ENCODE results near the gene UBE2S.

UBE2S gene

DNA sequence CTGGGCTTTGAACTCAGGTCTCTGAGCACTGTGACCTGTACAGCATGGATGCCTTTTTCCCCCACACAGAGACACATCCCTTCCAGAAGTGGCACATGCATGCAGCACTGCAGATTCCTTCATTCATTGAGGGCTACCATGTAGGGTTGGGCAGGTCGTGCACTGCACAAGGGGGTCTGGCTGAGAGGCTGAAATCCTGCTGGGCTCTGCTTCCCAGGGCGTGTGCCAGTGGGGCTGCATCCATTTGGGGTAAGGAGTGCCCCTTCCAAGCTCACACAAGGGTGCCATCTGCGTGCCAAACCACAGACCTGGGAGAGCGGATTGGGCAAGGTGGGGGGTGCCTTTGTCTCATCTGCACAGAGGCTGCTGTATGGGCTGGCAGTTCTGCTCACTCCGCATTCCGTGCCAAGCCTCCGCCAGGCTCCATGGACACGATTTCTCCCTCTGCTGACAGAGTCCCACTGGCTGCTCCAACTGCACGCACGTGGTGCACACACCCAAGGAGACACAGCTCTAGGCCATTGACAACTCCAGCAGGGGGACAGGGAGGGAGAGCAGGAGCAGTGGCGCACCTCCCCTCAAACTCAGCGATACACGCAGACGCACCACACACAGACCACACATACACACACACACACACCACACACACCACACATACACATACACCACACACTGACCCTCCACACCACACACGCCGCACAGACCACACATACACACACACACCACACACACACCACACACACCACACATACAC, 40.0 kb upstream of the UBE2S start:
- Histone ChIP-seq H3K79me2 (ENCODE audit: control insufficient read depth, insufficient read depth, low read length) (no peaks in the 10 kb centered on the region), H2BK120ac (ENCODE audit: low read depth, low read length) (no peak overlapping the region), H3K4ac (ENCODE audit: low read depth, low read length) (no peak overlapping the region), H3K56ac (ENCODE audit: low read length) (no peak overlapping the region), H4K5ac (ENCODE audit: low read length) (no peak overlapping the region), H3K27ac (ENCODE audit: low read depth, low read length) (no peak overlapping the region), H4K8ac (ENCODE audit: low read depth, low read length) (no peak overlapping the region), H3K23ac (ENCODE audit: low read length) (no peak overlapping the region), H2BK15ac (replicated peaks; ENCODE audit: low read depth) (no peak overlapping the region), H2BK5ac (ENCODE audit: low read length) (no peak overlapping the region), H3K4me3 (ENCODE audit: low read length) (no peak overlapping the region), H3K79me1 (ENCODE audit: low read length) (no peaks in the 10 kb centered on the region), H3K4me2 (ENCODE audit: low read length) (no peak overlapping the region), H3K18ac (ENCODE audit: low read length) (no peak overlapping the region), H2AK5ac (ENCODE audit: low read length) (no peak overlapping the region), H3K4me1 (ENCODE audit: control insufficient read depth, low read depth, low read length) (no peaks in the 10 kb centered on the region), H3K27me3 (ENCODE audit: insufficient read depth, low read length, poor library complexity) (peaks cover 42% of the 10 kb centered on the region), H3K36me3 (ENCODE audit: control insufficient read depth, insufficient read depth, low read length) (no peaks in the 10 kb centered on the region), H3K9ac (ENCODE audit: low read length) (no peak overlapping the region)
- DNase-seq, result peak; percentile 62
- 100% methylated on average over 2 of the region's 16 CpGs for WGBS (ENCODE audit: extremely low coverage, insufficient coverage, low lambda C conversion rate)

- Histone ChIP-seq H3K79me2 (ENCODE audit: control insufficient read depth, insufficient read depth, low read length) (no peaks in the 10 kb centered on the region), H3K18ac (ENCODE audit: low read length) (no peak overlapping the region), H4K8ac (ENCODE audit: low read depth, low read length) (no peak overlapping the region), H2BK5ac (ENCODE audit: low read length) (no peak overlapping the region), H3K56ac (ENCODE audit: low read length) (no peak overlapping the region), H4K5ac (ENCODE audit: low read length) (no peak overlapping the region), H3K27me3 (ENCODE audit: insufficient read depth, low read length, poor library complexity) (peaks cover 44% of the 10 kb centered on the region), H3K36me3 (ENCODE audit: control insufficient read depth, insufficient read depth, low read length) (no peaks in the 10 kb centered on the region), H3K23ac (ENCODE audit: low read length) (no peak overlapping the region), H2BK15ac (replicated peaks; ENCODE audit: low read depth) (no peak overlapping the region), H3K9ac (ENCODE audit: low read length) (no peak overlapping the region), H3K27ac (ENCODE audit: low read depth, low read length) (no peak overlapping the region), H2BK120ac (ENCODE audit: low read depth, low read length) (no peak overlapping the region), H3K4me1 (ENCODE audit: control insufficient read depth, low read depth, low read length) (no peaks in the 10 kb centered on the region), H2AK5ac (ENCODE audit: low read length) (no peak overlapping the region), H3K4ac (ENCODE audit: low read depth, low read length) (no peak overlapping the region), H3K4me2 (ENCODE audit: low read length) (no peak overlapping the region), H3K79me1 (ENCODE audit: low read length) (no peaks in the 10 kb centered on the region), H3K4me3 (ENCODE audit: low read length) (no peak overlapping the region)
- DNase-seq, result no peak
- WGBS (ENCODE audit: extremely low coverage, insufficient coverage, low lambda C conversion rate), result no CpG with 5 or more reads among the region's 8 CpGs
These were observed 38.5 kb upstream of the UBE2S start for GRCh38 chr19:55446060-55446459.

GRCh38 chr19:55444646-55445045, 37.1 kb upstream of the UBE2S start:
- H3K36me3 ChIP-seq (ENCODE audit: control insufficient read depth, insufficient read depth, low read length), result no peaks in the 10 kb centered on the region
- no peak for DNase-seq
- no peak overlapping the region for H3K4ac ChIP-seq (ENCODE audit: low read depth, low read length)
- no peak overlapping the region for H3K4me3 ChIP-seq (ENCODE audit: low read length)
- no peak overlapping the region for H4K8ac ChIP-seq (ENCODE audit: low read depth, low read length)
- H2BK5ac ChIP-seq (ENCODE audit: low read length), result no peak overlapping the region
- H3K27me3 ChIP-seq (ENCODE audit: insufficient read depth, low read length, poor library complexity), result peaks cover 45% of the 10 kb centered on the region
- no peak overlapping the region for H2BK120ac ChIP-seq (ENCODE audit: low read depth, low read length)
- no peaks in the 10 kb centered on the region for H3K79me2 ChIP-seq (ENCODE audit: control insufficient read depth, insufficient read depth, low read length)
- no peak overlapping the region for H3K9ac ChIP-seq (ENCODE audit: low read length)
- no peak overlapping the region for H3K23ac ChIP-seq (ENCODE audit: low read length)
- no peak overlapping the region for H3K18ac ChIP-seq (ENCODE audit: low read length)
- H3K79me1 ChIP-seq (ENCODE audit: low read length), result no peaks in the 10 kb centered on the region
- H3K27ac ChIP-seq (ENCODE audit: low read depth, low read length), result no peak overlapping the region
- no peak overlapping the region for H2AK5ac ChIP-seq (ENCODE audit: low read length)
- H3K4me2 ChIP-seq (ENCODE audit: low read length), result no peak overlapping the region
- no peak overlapping the region for H4K5ac ChIP-seq (ENCODE audit: low read length)
- no peaks in the 10 kb centered on the region for H3K4me1 ChIP-seq (ENCODE audit: control insufficient read depth, low read depth, low read length)
- H3K56ac ChIP-seq (ENCODE audit: low read length), result no peak overlapping the region
- no CpG with 5 or more reads among the region's 11 CpGs for WGBS (ENCODE audit: extremely low coverage, insufficient coverage, low lambda C conversion rate)
- H2BK15ac ChIP-seq (replicated peaks; ENCODE audit: low read depth), result no peak overlapping the region

GRCh38 chr19:55443824-55444480, 36.4 kb upstream of the UBE2S start:
- no peaks in the 10 kb centered on the region for H3K79me1 ChIP-seq (ENCODE audit: low read length)
- no CpG with 5 or more reads among the region's 18 CpGs for WGBS (ENCODE audit: extremely low coverage, insufficient coverage, low lambda C conversion rate)

GRCh38 chr19:55443045-55443823, 35.6 kb upstream of the UBE2S start, which contains the start of gene SHISA7:
Gene SHISA7 (minus strand): TSS chr19:55443300. CDS start chr19:55442863, 437 bp downstream.
- no peak within 1 kb of the TSS for H3K23ac ChIP-seq (ENCODE audit: low read length)
- no peak within 1 kb of the TSS for H3K18ac ChIP-seq (ENCODE audit: low read length)
- no peak within 1 kb of the TSS for H2BK5ac ChIP-seq (ENCODE audit: low read length)
- WGBS (ENCODE audit: extremely low coverage, insufficient coverage, low lambda C conversion rate), result no CpG with 5 or more reads among the region's 43 CpGs
- H3K4me2 ChIP-seq (ENCODE audit: low read length), result no peak within 1 kb of the TSS
- no peak within 1 kb of the TSS for H3K27ac ChIP-seq (ENCODE audit: low read depth, low read length)
- no peak within 1 kb of the TSS for H4K5ac ChIP-seq (ENCODE audit: low read length)
- H3K4me3 ChIP-seq (ENCODE audit: low read length), result no peak within 1 kb of the TSS
- no peak within 1 kb of the TSS for H2BK120ac ChIP-seq (ENCODE audit: low read depth, low read length)
- no peaks in the 10 kb centered on the region for H3K79me1 ChIP-seq (ENCODE audit: low read length)
- H3K79me2 ChIP-seq (ENCODE audit: control insufficient read depth, insufficient read depth, low read length), result no peaks in the 10 kb centered on the region
- no peak within 1 kb of the TSS for H3K4ac ChIP-seq (ENCODE audit: low read depth, low read length)
- H3K56ac ChIP-seq (ENCODE audit: low read length), result no peak within 1 kb of the TSS
- H2BK15ac ChIP-seq (replicated peaks; ENCODE audit: low read depth), result no peak within 1 kb of the TSS
- no peaks in the 10 kb centered on the region for H3K36me3 ChIP-seq (ENCODE audit: control insufficient read depth, insufficient read depth, low read length)
- H3K27me3 ChIP-seq (ENCODE audit: insufficient read depth, low read length, poor library complexity), result peaks cover 43% of the 10 kb centered on the region
- H2AK5ac ChIP-seq (ENCODE audit: low read length), result no peak within 1 kb of the TSS
- H3K4me1 ChIP-seq (ENCODE audit: control insufficient read depth, low read depth, low read length), result no peaks in the 10 kb centered on the region
- no peak within 1 kb of the TSS for H3K9ac ChIP-seq (ENCODE audit: low read length)
- DNase-seq, result no peak
- H4K8ac ChIP-seq (ENCODE audit: low read depth, low read length), result no peak within 1 kb of the TSS

More at GRCh38 chr19:55443824-55444480, 36.4 kb upstream of the UBE2S start:
- H4K8ac ChIP-seq (ENCODE audit: low read depth, low read length), result no peak overlapping the region
- no peak overlapping the region for H2BK15ac ChIP-seq (replicated peaks; ENCODE audit: low read depth)
- no peak overlapping the region for H2AK5ac ChIP-seq (ENCODE audit: low read length)
- H3K27me3 ChIP-seq (ENCODE audit: insufficient read depth, low read length, poor library complexity), result peaks cover 43% of the 10 kb centered on the region
- H3K4ac ChIP-seq (ENCODE audit: low read depth, low read length), result no peak overlapping the region
- H3K36me3 ChIP-seq (ENCODE audit: control insufficient read depth, insufficient read depth, low read length), result no peaks in the 10 kb centered on the region
- H3K9ac ChIP-seq (ENCODE audit: low read length), result no peak overlapping the region
- no peak overlapping the region for H3K4me2 ChIP-seq (ENCODE audit: low read length)
- no peaks in the 10 kb centered on the region for H3K4me1 ChIP-seq (ENCODE audit: control insufficient read depth, low read depth, low read length)
- DNase-seq, result no peak
- no peak overlapping the region for H3K27ac ChIP-seq (ENCODE audit: low read depth, low read length)
- no peak overlapping the region for H4K5ac ChIP-seq (ENCODE audit: low read length)
- no peaks in the 10 kb centered on the region for H3K79me2 ChIP-seq (ENCODE audit: control insufficient read depth, insufficient read depth, low read length)
- H3K23ac ChIP-seq (ENCODE audit: low read length), result no peak overlapping the region
- H3K4me3 ChIP-seq (ENCODE audit: low read length), result no peak overlapping the region
- no peak overlapping the region for H2BK120ac ChIP-seq (ENCODE audit: low read depth, low read length)
- H2BK5ac ChIP-seq (ENCODE audit: low read length), result no peak overlapping the region
- no peak overlapping the region for H3K18ac ChIP-seq (ENCODE audit: low read length)
- H3K56ac ChIP-seq (ENCODE audit: low read length), result no peak overlapping the region
